HL-60/S4 treated with retinoic acid at 250 ng/mL for 4 days and 3 days (cell line): ENCODE data around the gene CAVIN3.
"Not testable (repeated sequence)": the region's sequence is repeated elsewhere in the genome, so short reads cannot be mapped to it uniquely, and the experiment has no call there.

ENCODE experiments used
- in situ Hi-C: fragments of 300-500 bp; cut with MboI; formaldehyde crosslinking; loops from 2 replicates; pipeline ENCODE4 v1.7.0; 2022; ENCODE audit warnings: low sequenced_read_pairs

The CAVIN3 gene

GRCh38 chr11:6326985-6327384 lies 6.7 kb upstream of the CAVIN3 start:
- in situ Hi-C loops: no loop called here

GRCh38 chr11:6326303-6326702 lies 6.0 kb upstream of the CAVIN3 start:
- in situ Hi-C loops: no loop called here

GRCh38 chr11:6323291-6323905 lies 3.1 kb upstream of the CAVIN3 start:
- in situ Hi-C loops: no loop called here

GRCh38 chr11:6321961-6322362 lies 1.7 kb upstream of the CAVIN3 start:
- in situ Hi-C loops: no loop called here

GRCh38 chr11:6321356-6321755 lies 1.1 kb upstream of the CAVIN3 start:
- in situ Hi-C loops: no loop called here

- in situ Hi-C loops: loop anchor here (10.0 kb wide), 1 partner anchor 295 kb away; no protein-coding TSS in a partner anchor
Observed at GRCh38 chr11:6319704-6320410, 444 bp downstream of the CAVIN3 start.

- in situ Hi-C loops: loop anchor here (10.0 kb wide), 1 partner anchor 294 kb away; no protein-coding TSS in a partner anchor
Observed at GRCh38 chr11:6319001-6319703, 1.1 kb downstream of the CAVIN3 start.

GRCh38 chr11:6318204-6318603 lies 2.1 kb downstream of the CAVIN3 start:
- in situ Hi-C loops: loop anchor here (10.0 kb wide), 1 partner anchor 293 kb away; no protein-coding TSS in a partner anchor

GRCh38 chr11:6315811-6316425 lies 4.4 kb downstream of the CAVIN3 start:
- in situ Hi-C loops: loop anchor here (10.0 kb wide), 1 partner anchor 291 kb away; no protein-coding TSS in a partner anchor

GRCh38 chr11:6312106-6312505 lies 8.2 kb downstream of the CAVIN3 start:
- in situ Hi-C loops: loop anchor here (10.0 kb wide), 1 partner anchor 287 kb away; no protein-coding TSS in a partner anchor

GRCh38 chr11:6307876-6308275 lies 12.4 kb downstream of the CAVIN3 start:
- in situ Hi-C loops: no loop called here

- in situ Hi-C loops: no loop called here
Observed at GRCh38 chr11:6305297-6305696, 15.0 kb downstream of the CAVIN3 start.

GRCh38 chr11:6303661-6304060 lies 16.6 kb downstream of the CAVIN3 start:
- in situ Hi-C loops: no loop called here

- in situ Hi-C loops: no loop called here
Observed at GRCh38 chr11:6301096-6301495, 19.2 kb downstream of the CAVIN3 start.

- in situ Hi-C loops: no loop called here
Observed at GRCh38 chr11:6300325-6300724, 20.0 kb downstream of the CAVIN3 start.

GRCh38 chr11:6298605-6299004 lies 21.7 kb downstream of the CAVIN3 start:
- in situ Hi-C loops: no loop called here

GRCh38 chr11:6297831-6298230 lies 22.5 kb downstream of the CAVIN3 start:
- in situ Hi-C loops: no loop called here

- in situ Hi-C loops: no loop called here
Observed at GRCh38 chr11:6285019-6285418, 35.3 kb downstream of the CAVIN3 start.

- in situ Hi-C loops: no loop called here
Observed at GRCh38 chr11:6284250-6284649, 36.1 kb downstream of the CAVIN3 start.

- in situ Hi-C loops: no loop called here
Observed at GRCh38 chr11:6283453-6284023, 36.8 kb downstream of the CAVIN3 start.

- in situ Hi-C loops: not testable (repeated sequence)
Observed at GRCh38 chr11:6280809-6281208, 39.5 kb downstream of the CAVIN3 start.
